ENCODE results near the gene ID2.

DNA sequence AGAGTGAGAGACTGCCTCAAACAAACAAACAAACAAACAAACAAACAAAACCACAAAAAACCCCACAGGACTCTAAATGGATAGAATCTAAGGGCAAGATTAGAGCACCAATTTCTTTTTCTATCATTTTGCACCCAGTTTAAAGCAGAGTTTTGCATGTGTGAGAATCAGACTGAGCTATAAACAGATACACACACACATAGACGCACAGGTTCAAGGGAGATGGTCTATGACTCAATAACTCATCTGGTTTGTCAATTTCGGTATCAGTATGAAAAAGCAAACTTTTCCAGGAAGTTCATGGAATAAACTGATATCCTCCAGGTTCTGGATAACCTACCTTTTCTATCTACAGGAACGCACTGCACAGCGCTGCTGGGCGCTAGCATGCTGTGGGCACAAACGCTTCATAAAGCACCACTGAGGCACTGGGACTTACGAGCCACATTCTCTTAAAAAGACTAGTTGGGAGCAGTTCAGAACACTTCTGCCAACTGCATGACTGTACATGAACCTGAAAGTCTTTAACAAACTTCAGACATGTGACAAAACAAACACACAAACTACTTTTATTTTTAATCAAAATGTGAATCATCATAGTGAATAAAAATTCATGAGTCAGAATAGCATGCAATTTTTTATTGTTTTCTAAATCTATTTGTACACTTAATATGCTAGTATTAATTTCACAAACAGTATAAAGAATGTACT lies 46.6 kb downstream of the ID2 start:
- TF ChIP-seq, protein P1, sequence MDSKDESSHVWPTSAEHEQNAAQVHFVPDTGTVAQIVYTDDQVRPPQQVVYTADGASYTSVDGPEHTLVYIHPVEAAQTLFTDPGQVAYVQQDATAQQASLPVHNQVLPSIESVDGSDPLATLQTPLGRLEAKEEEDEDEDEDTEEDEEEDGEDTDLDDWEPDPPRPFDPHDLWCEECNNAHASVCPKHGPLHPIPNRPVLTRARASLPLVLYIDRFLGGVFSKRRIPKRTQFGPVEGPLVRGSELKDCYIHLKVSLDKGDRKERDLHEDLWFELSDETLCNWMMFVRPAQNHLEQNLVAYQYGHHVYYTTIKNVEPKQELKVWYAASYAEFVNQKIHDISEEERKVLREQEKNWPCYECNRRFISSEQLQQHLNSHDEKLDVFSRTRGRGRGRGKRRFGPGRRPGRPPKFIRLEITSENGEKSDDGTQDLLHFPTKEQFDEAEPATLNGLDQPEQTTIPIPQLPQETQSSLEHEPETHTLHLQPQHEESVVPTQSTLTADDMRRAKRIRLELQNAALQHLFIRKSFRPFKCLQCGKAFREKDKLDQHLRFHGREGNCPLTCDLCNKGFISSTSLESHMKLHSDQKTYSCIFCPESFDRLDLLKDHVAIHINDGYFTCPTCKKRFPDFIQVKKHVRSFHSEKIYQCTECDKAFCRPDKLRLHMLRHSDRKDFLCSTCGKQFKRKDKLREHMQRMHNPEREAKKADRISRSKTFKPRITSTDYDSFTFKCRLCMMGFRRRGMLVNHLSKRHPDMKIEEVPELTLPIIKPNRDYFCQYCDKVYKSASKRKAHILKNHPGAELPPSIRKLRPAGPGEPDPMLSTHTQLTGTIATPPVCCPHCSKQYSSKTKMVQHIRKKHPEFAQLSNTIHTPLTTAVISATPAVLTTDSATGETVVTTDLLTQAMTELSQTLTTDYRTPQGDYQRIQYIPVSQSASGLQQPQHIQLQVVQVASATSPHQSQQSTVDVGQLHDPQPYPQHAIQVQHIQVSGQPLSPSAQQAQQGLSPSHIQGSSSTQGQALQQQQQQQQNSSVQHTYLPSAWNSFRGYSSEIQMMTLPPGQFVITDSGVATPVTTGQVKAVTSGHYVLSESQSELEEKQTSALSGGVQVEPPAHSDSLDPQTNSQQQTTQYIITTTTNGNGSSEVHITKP (tag by site-specific recombination; IDR thresholded peaks at IDR 0.05) = no peak
- no peak for TF ChIP-seq SALL2 (tag by site-specific recombination; IDR thresholded peaks at IDR 0.05; ENCODE audit: borderline replicate concordance)
- TF ChIP-seq KLF16 (tag by site-specific recombination; IDR thresholded peaks at IDR 0.05) = no peak
- TF ChIP-seq, protein P2, sequence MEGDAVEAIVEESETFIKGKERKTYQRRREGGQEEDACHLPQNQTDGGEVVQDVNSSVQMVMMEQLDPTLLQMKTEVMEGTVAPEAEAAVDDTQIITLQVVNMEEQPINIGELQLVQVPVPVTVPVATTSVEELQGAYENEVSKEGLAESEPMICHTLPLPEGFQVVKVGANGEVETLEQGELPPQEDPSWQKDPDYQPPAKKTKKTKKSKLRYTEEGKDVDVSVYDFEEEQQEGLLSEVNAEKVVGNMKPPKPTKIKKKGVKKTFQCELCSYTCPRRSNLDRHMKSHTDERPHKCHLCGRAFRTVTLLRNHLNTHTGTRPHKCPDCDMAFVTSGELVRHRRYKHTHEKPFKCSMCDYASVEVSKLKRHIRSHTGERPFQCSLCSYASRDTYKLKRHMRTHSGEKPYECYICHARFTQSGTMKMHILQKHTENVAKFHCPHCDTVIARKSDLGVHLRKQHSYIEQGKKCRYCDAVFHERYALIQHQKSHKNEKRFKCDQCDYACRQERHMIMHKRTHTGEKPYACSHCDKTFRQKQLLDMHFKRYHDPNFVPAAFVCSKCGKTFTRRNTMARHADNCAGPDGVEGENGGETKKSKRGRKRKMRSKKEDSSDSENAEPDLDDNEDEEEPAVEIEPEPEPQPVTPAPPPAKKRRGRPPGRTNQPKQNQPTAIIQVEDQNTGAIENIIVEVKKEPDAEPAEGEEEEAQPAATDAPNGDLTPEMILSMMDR (tag by site-specific recombination; IDR thresholded peaks at IDR 0.05) = no peak
- TF ChIP-seq ZNF324 (tag by site-specific recombination; IDR thresholded peaks at IDR 0.05) = no peak
